Keratinocyte (primary cell): ENCODE results near the gene CREB3L2. TPM values are rescaled to one million over a fixed set of nuclear protein-coding genes. Genes with fewer than 3 reads are reported as not detected.

Experiments used
- DNase-seq: peaks from one replicate; pipeline ENCODE4 v3.0.0-alpha.2; 2011; ENCODE audit warnings: low read depth, missing footprints, low spot score
- FAIRE-seq: peaks from 2 replicates; lab custom pipeline; 2011; peaks lifted over from hg19 to GRCh38; lab: Jason Lieb, UNC
- H2AFZ ChIP-seq: 2 replicates; pipeline ENCODE4 v1.6.0; 2012; ENCODE audit warnings: low read length, control low read depth, inconsistent platforms; ENCODE audit not compliant: control insufficient read depth
- H3K27ac ChIP-seq: 2 replicates; pipeline ENCODE4 v1.5.1; 2011; ENCODE audit warnings: low read length; ENCODE audit not compliant: control insufficient read depth, insufficient read depth
- H3K27me3 ChIP-seq: 3 replicates; pipeline ENCODE4 v1.6.0; 2011; ENCODE audit warnings: low read length; ENCODE audit not compliant: control insufficient read depth, insufficient read depth; ENCODE audit errors: extremely low read depth
- H3K36me3 ChIP-seq, 2 experiments: 2 replicates in 1 of 2; 3 replicates in 1 of 2; pipeline ENCODE4 v1.5.1; 2011; ENCODE audit warnings: low read length in 2 of 2, mild to moderate bottlenecking in 1 of 2; ENCODE audit not compliant: control insufficient read depth in 2 of 2, insufficient read depth in 2 of 2; ENCODE audit errors: extremely low read depth in 1 of 2
- H3K4me1 ChIP-seq: 3 replicates; pipeline ENCODE4 v1.5.1; 2011; ENCODE audit warnings: low read length; ENCODE audit not compliant: control insufficient read depth, insufficient read depth; ENCODE audit errors: extremely low read depth
- H3K4me2 ChIP-seq: 3 replicates; pipeline ENCODE4 v1.6.0; 2011; ENCODE audit warnings: low read depth, low read length; ENCODE audit not compliant: control insufficient read depth, insufficient read depth; ENCODE audit errors: extremely low read depth
- H3K4me3 ChIP-seq, 3 experiments: fragments of 200-600 bp in 1 of 3; sonication (generic) in 1 of 3; 2 replicates in 2 of 3; 3 replicates in 1 of 3; pipeline ENCODE4 v1.5.1; 2011 to 2016; ENCODE audit warnings: low read length in 3 of 3, mild to moderate bottlenecking in 3 of 3, control low read depth in 2 of 3, inconsistent platforms in 1 of 3, low read depth in 1 of 3, mixed read lengths in 1 of 3, mixed run types in 1 of 3, moderate library complexity in 1 of 3; ENCODE audit not compliant: control insufficient read depth in 2 of 3, insufficient read depth in 2 of 3; ENCODE audit errors: extremely low read depth in 1 of 3
- H3K79me2 ChIP-seq: 2 replicates; pipeline ENCODE4 v1.6.0; 2012; ENCODE audit warnings: low read length; ENCODE audit not compliant: control insufficient read depth, insufficient read depth
- H3K9ac ChIP-seq: 3 replicates; pipeline ENCODE4 v1.6.0; 2011; ENCODE audit warnings: low read length; ENCODE audit not compliant: control insufficient read depth, insufficient read depth; ENCODE audit errors: extremely low read depth
- H3K9me1 ChIP-seq: 3 replicates; pipeline ENCODE4 v1.6.0; 2011; ENCODE audit warnings: low read length; ENCODE audit not compliant: control insufficient read depth, insufficient read depth; ENCODE audit errors: extremely low read depth
- H3K9me3 ChIP-seq: 2 replicates; pipeline ENCODE4 v1.5.1; 2012; ENCODE audit warnings: low read depth, low read length; ENCODE audit not compliant: control insufficient read depth
- H4K20me1 ChIP-seq: 3 replicates; pipeline ENCODE4 v1.6.0; 2011; ENCODE audit warnings: low read length; ENCODE audit not compliant: control insufficient read depth, insufficient read depth; ENCODE audit errors: extremely low read depth
- EZH2 ChIP-seq: IDR thresholded peaks from one replicate; pipeline ENCODE4 v1.6.1; 2012; ENCODE audit warnings: inconsistent platforms, mild to moderate bottlenecking, low read length, moderate library complexity
- dilution Hi-C: fragments of 300-500 bp; cut with MboI; formaldehyde crosslinking; loops from one replicate; pipeline ENCODE4 v1.7.0; 2020; ENCODE audit warnings: low sequenced_read_pairs; ENCODE audit not compliant: extremely low pct_ligation_motif_present
- polyA plus RNA-seq, 5 experiments: library from polyadenylated mRNA; depleted of rRNA in 3 of 5; stranded (reverse) in 3 of 5; stranded (forward) in 1 of 5; unstranded in 1 of 5; fragments of >200 nt; gene quantifications; 1 replicate in 1 of 5; 2 replicates in 3 of 5; 3 replicates in 1 of 5; pipeline versions ENCODE4 v1.2.1 to v1.2.3, GENCODE V29; 2011 to 2012; ENCODE audit warnings: missing spikeins in 2 of 5, low read depth in 1 of 5, low replicate concordance in 1 of 5
- TF ChIP-seq, protein P1 (sequence below), 3 experiments: IDR thresholded peaks in 1 of 3; conservative IDR thresholded peaks in 1 of 3; optimal IDR thresholded peaks in 1 of 3; 2 replicates in 2 of 3; 3 replicates in 1 of 3; pipeline versions ENCODE3 to v1.5.1; 2011; ENCODE audit warnings: low read length in 3 of 3, mild to moderate bottlenecking in 3 of 3, moderate library complexity in 2 of 3, control low read depth in 1 of 3, inconsistent platforms in 1 of 3; ENCODE audit not compliant: insufficient read depth in 2 of 3; ENCODE audit errors: extremely low read depth in 1 of 3

CREB3L2 gene
- polyA plus RNA-seq, 1 donor (not counting 4 experiments of a cell fraction or from before 2014, with no cell fraction given), result 12.8 TPM

DNA sequence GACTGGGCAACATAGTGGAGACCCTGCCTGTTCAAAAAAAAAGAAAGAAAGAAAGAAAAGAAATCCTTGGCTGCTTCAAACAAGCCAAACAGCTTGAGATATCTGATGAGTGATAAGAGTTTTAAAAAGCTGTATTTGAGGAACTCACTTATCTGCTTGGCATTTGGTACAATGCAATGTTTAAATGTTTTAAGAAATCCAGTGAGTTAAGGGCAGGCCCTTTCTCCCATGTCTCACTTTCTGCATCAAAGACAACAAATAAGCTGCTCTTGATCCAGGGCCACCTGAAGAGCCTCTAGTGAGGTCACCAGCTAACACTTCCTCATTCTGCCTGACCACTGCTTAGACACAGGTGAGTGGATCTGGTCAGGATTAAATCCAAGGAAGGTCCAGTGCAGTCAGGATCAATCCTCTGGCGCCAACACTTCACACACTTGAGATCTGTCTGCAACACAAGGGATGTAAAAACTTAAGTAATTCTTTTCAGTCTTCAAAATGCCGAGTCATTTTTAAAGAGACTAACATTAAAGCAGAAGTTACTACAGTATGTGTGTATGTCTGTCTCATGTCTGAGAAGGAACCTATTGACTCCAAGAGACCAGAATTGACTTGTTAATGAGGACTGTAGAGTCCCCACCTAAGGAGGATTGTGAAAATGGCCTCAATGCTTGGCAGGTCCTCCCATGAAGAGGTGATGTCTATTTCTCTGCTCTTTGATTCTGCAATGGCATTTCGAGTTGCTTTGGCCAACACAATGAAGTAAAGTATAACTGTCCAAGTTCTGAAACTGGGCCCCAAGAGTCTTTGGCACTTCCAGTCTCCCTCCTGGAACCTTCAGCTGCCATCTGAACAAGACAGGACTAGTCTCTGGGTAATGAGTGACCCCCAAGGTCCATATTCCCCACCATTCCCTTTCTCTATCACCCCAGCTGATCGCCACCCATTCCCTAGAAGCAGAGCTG lies 43.1 kb downstream of the CREB3L2 start:
- H3K4me1 ChIP-seq, result peaks cover 5% of the 10 kb centered on the region
- dilution Hi-C loops, result no loop called here
- H2AFZ ChIP-seq, result no peak overlapping the region
- H3K4me2 ChIP-seq, result no peak overlapping the region
- TF ChIP-seq, protein P1, sequence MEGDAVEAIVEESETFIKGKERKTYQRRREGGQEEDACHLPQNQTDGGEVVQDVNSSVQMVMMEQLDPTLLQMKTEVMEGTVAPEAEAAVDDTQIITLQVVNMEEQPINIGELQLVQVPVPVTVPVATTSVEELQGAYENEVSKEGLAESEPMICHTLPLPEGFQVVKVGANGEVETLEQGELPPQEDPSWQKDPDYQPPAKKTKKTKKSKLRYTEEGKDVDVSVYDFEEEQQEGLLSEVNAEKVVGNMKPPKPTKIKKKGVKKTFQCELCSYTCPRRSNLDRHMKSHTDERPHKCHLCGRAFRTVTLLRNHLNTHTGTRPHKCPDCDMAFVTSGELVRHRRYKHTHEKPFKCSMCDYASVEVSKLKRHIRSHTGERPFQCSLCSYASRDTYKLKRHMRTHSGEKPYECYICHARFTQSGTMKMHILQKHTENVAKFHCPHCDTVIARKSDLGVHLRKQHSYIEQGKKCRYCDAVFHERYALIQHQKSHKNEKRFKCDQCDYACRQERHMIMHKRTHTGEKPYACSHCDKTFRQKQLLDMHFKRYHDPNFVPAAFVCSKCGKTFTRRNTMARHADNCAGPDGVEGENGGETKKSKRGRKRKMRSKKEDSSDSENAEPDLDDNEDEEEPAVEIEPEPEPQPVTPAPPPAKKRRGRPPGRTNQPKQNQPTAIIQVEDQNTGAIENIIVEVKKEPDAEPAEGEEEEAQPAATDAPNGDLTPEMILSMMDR (optimal IDR thresholded peaks at IDR 0.05 in 1 of 3, IDR thresholded peaks at IDR 0.05 in 1 of 3, conservative IDR thresholded peaks at IDR 0.05 in 1 of 3; ENCODE audit: extremely low read depth in 1 of 3, insufficient read depth in 2 of 3, low read length in 3 of 3), result no peak
- TF ChIP-seq EZH2, result no peak
- H3K4me3 ChIP-seq, result no peak overlapping the region
- peaks cover 1 to 4% of the 10 kb centered on the region in 2 experiments for H3K36me3 ChIP-seq
- no peak overlapping the region for H3K9ac ChIP-seq
- H3K27ac ChIP-seq, result no peak overlapping the region
- DNase-seq (no peak), FAIRE-seq (no peak)
- no peaks in the 10 kb centered on the region for H3K9me1 ChIP-seq
- peaks cover 16% of the 10 kb centered on the region for H3K79me2 ChIP-seq
- H4K20me1 ChIP-seq, result no peaks in the 10 kb centered on the region
- H3K9me3 ChIP-seq, result no peaks in the 10 kb centered on the region
- H3K27me3 ChIP-seq, result no peaks in the 10 kb centered on the region

- Histone ChIP-seq H3K9ac (no peak overlapping the region), H4K20me1 (no peaks in the 10 kb centered on the region), H3K4me2 (no peak overlapping the region), H3K79me2 (peaks cover 15% of the 10 kb centered on the region), H3K27me3 (no peaks in the 10 kb centered on the region), H3K36me3 (peaks cover 1 to 7% of the 10 kb centered on the region in 2 experiments), H3K27ac (no peak overlapping the region), H3K4me1 (no peaks in the 10 kb centered on the region), H3K9me3 (no peaks in the 10 kb centered on the region), H3K4me3 (no peak overlapping the region), H2AFZ (no peak overlapping the region), H3K9me1 (no peaks in the 10 kb centered on the region)
- no peak for TF ChIP-seq EZH2
- TF ChIP-seq, protein P1 (optimal IDR thresholded peaks at IDR 0.05 in 1 of 3, IDR thresholded peaks at IDR 0.05 in 1 of 3, conservative IDR thresholded peaks at IDR 0.05 in 1 of 3; ENCODE audit: extremely low read depth in 1 of 3, insufficient read depth in 2 of 3, low read length in 3 of 3), result no peak
- DNase-seq, result no peak
- dilution Hi-C loops, result no loop called here
- FAIRE-seq, result no peak
These were observed 44.0 kb downstream of the CREB3L2 start for GRCh38 chr7:137957887-137958286.
